SK-N-SH treated with all-trans-retinoic acid at 6 μM for 48 hours (cell line): ENCODE data around the gene CCN6.

Source experiments
- ATAC-seq: fragments of 200-7000 bp; cut with Tn5 transposase; 3 replicates; pipeline ENCODE4 v1.9.1; 2020; ENCODE audit warnings: mild to moderate bottlenecking, moderate library complexity
- ARNTL ChIP-seq: fragments of 450-650 bp; formaldehyde crosslinking; IDR thresholded peaks from 2 replicates; pipeline ENCODE4 v1.5.0; 2020; ENCODE audit warnings: low read depth, mild to moderate bottlenecking, moderate library complexity, borderline replicate concordance
- BACH2 ChIP-seq: fragments of 250-450 bp; sonication (Bioruptor Pico); IDR thresholded peaks from 2 replicates; pipeline ENCODE4 v1.9.0; 2021; ENCODE audit warnings: mild to moderate bottlenecking, borderline replicate concordance
- CREB5 ChIP-seq: fragments of 250-450 bp; sonication (Bioruptor Pico); IDR thresholded peaks from 2 replicates; pipeline ENCODE4 v1.5.1; 2020; ENCODE audit warnings: low read depth, mild to moderate bottlenecking, moderate library complexity
- CSDC2 ChIP-seq: fragments of 250-450 bp; sonication (Bioruptor Pico); IDR thresholded peaks from 2 replicates; pipeline ENCODE4 v1.5.0; 2020; ENCODE audit warnings: mild to moderate bottlenecking, moderate library complexity
- CSRNP3 ChIP-seq: fragments of 250-450 bp; sonication (Bioruptor Pico); IDR thresholded peaks from 2 replicates; pipeline ENCODE4 v1.5.1; 2021; ENCODE audit warnings: mild to moderate bottlenecking, moderate library complexity
- ESRRG ChIP-seq: fragments of 250-450 bp; sonication (Bioruptor Pico); IDR thresholded peaks from 2 replicates; pipeline ENCODE4 v1.6.1; 2021; ENCODE audit warnings: mild to moderate bottlenecking
- GLIS3 ChIP-seq: fragments of 250-450 bp; sonication (Bioruptor Pico); IDR thresholded peaks from 2 replicates; pipeline ENCODE4 v1.5.0; 2020; ENCODE audit warnings: mild to moderate bottlenecking, moderate library complexity
- ISL1 ChIP-seq: fragments of 250-450 bp; sonication (Bioruptor Pico); IDR thresholded peaks from 2 replicates; pipeline ENCODE4 v2.1.2; 2022; ENCODE audit warnings: mild to moderate bottlenecking, moderate library complexity
- PATZ1 ChIP-seq: fragments of 250-450 bp; sonication (Bioruptor Pico); IDR thresholded peaks from 2 replicates; pipeline ENCODE4 v1.8.0; 2020; ENCODE audit warnings: mild to moderate bottlenecking, moderate library complexity, borderline replicate concordance
- POU6F1 ChIP-seq: fragments of 250-450 bp; sonication (Bioruptor Pico); IDR thresholded peaks from 2 replicates; pipeline ENCODE4 v1.8.0; 2021; ENCODE audit warnings: low read depth, mild to moderate bottlenecking, moderate library complexity, borderline replicate concordance
- PPARA ChIP-seq: fragments of 250-450 bp; sonication (Bioruptor Pico); IDR thresholded peaks from 2 replicates; pipeline ENCODE4 v1.5.0; 2020; ENCODE audit warnings: mild to moderate bottlenecking, borderline replicate concordance
- RARB ChIP-seq: fragments of 250-450 bp; sonication (Bioruptor Pico); IDR thresholded peaks from 2 replicates; pipeline ENCODE4 v1.8.0; 2021; ENCODE audit warnings: mild to moderate bottlenecking, moderate library complexity
- SNAI2 ChIP-seq: fragments of 250-450 bp; sonication (Bioruptor Pico); IDR thresholded peaks from 2 replicates; pipeline ENCODE4 v1.5.0; 2020; ENCODE audit warnings: mild to moderate bottlenecking, moderate library complexity
- TCF4 ChIP-seq: fragments of 250-450 bp; sonication (Bioruptor Pico); IDR thresholded peaks from 2 replicates; pipeline ENCODE4 v1.8.0; 2021; ENCODE audit warnings: mild to moderate bottlenecking, moderate library complexity, borderline replicate concordance
- TOX ChIP-seq: fragments of 250-450 bp; sonication (Bioruptor Pico); IDR thresholded peaks from 2 replicates; pipeline ENCODE4 v1.8.0; 2021; ENCODE audit warnings: mild to moderate bottlenecking, moderate library complexity, borderline replicate concordance
- TSHZ2 ChIP-seq: fragments of 250-450 bp; sonication (Bioruptor Pico); IDR thresholded peaks from 2 replicates; pipeline ENCODE4 v1.5.0; 2020; ENCODE audit warnings: mild to moderate bottlenecking, moderate library complexity
- ZC3H10 ChIP-seq: fragments of 250-450 bp; sonication (Bioruptor Pico); IDR thresholded peaks from 2 replicates; pipeline ENCODE4 v1.5.1; 2021; ENCODE audit warnings: mild to moderate bottlenecking, moderate library complexity
- ZFP3 ChIP-seq: fragments of 250-450 bp; sonication (Bioruptor Pico); IDR thresholded peaks from 2 replicates; pipeline ENCODE4 v1.5.0; 2020; ENCODE audit warnings: mild to moderate bottlenecking, moderate library complexity
- ZFP30 ChIP-seq: fragments of 450-650 bp; formaldehyde crosslinking; IDR thresholded peaks from 2 replicates; pipeline ENCODE4 v1.5.0; 2022; ENCODE audit warnings: mild to moderate bottlenecking, moderate library complexity
- ZNF565 ChIP-seq: fragments of 450-650 bp; formaldehyde crosslinking; conservative IDR thresholded peaks from 2 replicates; pipeline ENCODE4 v1.5.0; 2020; ENCODE audit warnings: low read depth, mild to moderate bottlenecking, moderate library complexity
- ZNF70 ChIP-seq: fragments of 450-650 bp; formaldehyde crosslinking; IDR thresholded peaks from 2 replicates; pipeline ENCODE4 v1.5.0; 2020; ENCODE audit warnings: mild to moderate bottlenecking, moderate library complexity

The CCN6 gene

GRCh38 chr6:112109262-112109661 lies 55.4 kb downstream of the CCN6 start:
- TF ChIP-seq ZFP30 (CRISPR knock-in tag), result no peak
- no peak for ATAC-seq

GRCh38 chr6:112113431-112113830 lies 59.5 kb downstream of the CCN6 start:
- TF ChIP-seq ESRRG (CRISPR knock-in tag), result no peak
- TF ChIP-seq, all 23 proteins: peak for 0
- ATAC-seq, result no peak

GRCh38 chr6:112113918-112114317 lies 60.0 kb downstream of the CCN6 start:
- no peak for ATAC-seq
- no peak for TF ChIP-seq TSHZ2 (CRISPR knock-in tag)
- TF ChIP-seq TOX (CRISPR knock-in tag), result no peak
- TF ChIP-seq PPARA, result no peak
- no peak for TF ChIP-seq ZFP30 (CRISPR knock-in tag)
- no peak for TF ChIP-seq ESRRG (CRISPR knock-in tag)
- no peak for TF ChIP-seq GLIS3 (CRISPR knock-in tag)
- no peak for TF ChIP-seq TCF4 (CRISPR knock-in tag)
- no peak for TF ChIP-seq BACH2 (CRISPR knock-in tag)
- TF ChIP-seq ISL1 (CRISPR knock-in tag), result no peak
- no peak for TF ChIP-seq CSDC2 (CRISPR knock-in tag)
- TF ChIP-seq CREB5, result no peak
- TF ChIP-seq ARNTL (CRISPR knock-in tag), result no peak
- no peak for TF ChIP-seq POU6F1 (CRISPR knock-in tag)
- TF ChIP-seq PATZ1 (CRISPR knock-in tag), result no peak
- no peak for TF ChIP-seq ZFP3
- no peak for TF ChIP-seq ZNF565
- no peak for TF ChIP-seq CSRNP3 (CRISPR knock-in tag)
- TF ChIP-seq ZC3H10, result no peak
- TF ChIP-seq, all 23 proteins: peak for 0

GRCh38 chr6:112114577-112115223 lies 60.8 kb downstream of the CCN6 start:
- TF ChIP-seq ZFP3 (no peak), TSHZ2 (CRISPR knock-in tag) (no peak), BACH2 (CRISPR knock-in tag) (no peak), GLIS3 (CRISPR knock-in tag) (no peak), ISL1 (CRISPR knock-in tag) (no peak), ZFP30 (CRISPR knock-in tag) (no peak), ZC3H10 (no peak), RARB (CRISPR knock-in tag) (no peak), ZNF70 (no peak), SNAI2 (CRISPR knock-in tag) (no peak), TOX (CRISPR knock-in tag) (no peak), TCF4 (CRISPR knock-in tag) (no peak), PPARA (no peak), PATZ1 (CRISPR knock-in tag) (no peak)
- TF ChIP-seq, all 23 proteins: peak for 0
- ATAC-seq, result no peak
